ENCODE measurements around the gene ZNF565. TPM values are rescaled to one million over a fixed set of nuclear protein-coding genes. Genes with fewer than 3 reads are reported as not detected.
A peak's percentile ranks its signal among the peaks of the same experiment; 100 is the strongest.
"Not testable (repeated sequence)": the region's sequence is repeated elsewhere in the genome, so short reads cannot be mapped to it uniquely, and the experiment has no call there.

The ZNF565 gene
- polyA plus RNA-seq, 3 donors from 2014 or later = 2.9 to 7.6 (median 2.9) TPM

GRCh38 chr19:36136964-36137686, 77.3 kb downstream of the ZNF565 start:
- Mint-ChIP-seq H3K9me3 (no peaks in the 10 kb centered on the region), H3K36me3 (peaks cover 6 to 10% (median 8%) of the 10 kb centered on the region in 3 donors), H3K4me1 (peaks cover 20 to 29% of the 10 kb centered on the region in 2 donors), H3K27me3 (ENCODE audit: low read depth in 3 of 3) (peaks cover 6 to 16% (median 10%) of the 10 kb centered on the region in 3 donors), H3K27ac (peak overlapping the region in 1 of 6 donors; percentile 62), H3K4me3 (peak overlapping the region in 2 of 5 donors; percentile 15 to 36)
- DNase-seq = no peak

- H3K9me3 Mint-ChIP-seq; H3K4me3 Mint-ChIP-seq; DNase-seq; H3K27ac Mint-ChIP-seq; H3K27me3 Mint-ChIP-seq (ENCODE audit: low read depth in 3 of 3); H3K36me3 Mint-ChIP-seq: not testable (repeated sequence)
- peaks cover 24 to 38% of the 10 kb centered on the region in 2 donors for H3K4me1 Mint-ChIP-seq
Observed at GRCh38 chr19:36134867-36135266, 79.6 kb downstream of the ZNF565 start.

Other genes with a start within 250 kb of the ZNF565 start
- 10 to 100 TPM; 44.7 to 51.0 (median 48.3) TPM for gene SDHAF1, start 219.5 kb downstream of the ZNF565 start, polyA plus RNA-seq
- gene SYNE4, start 205.9 kb downstream of the ZNF565 start, polyA plus RNA-seq = not detected
- 10 to 100 TPM; 27.2 to 34.6 (median 30.0) TPM for gene ALKBH6, start 200.5 kb downstream of the ZNF565 start, polyA plus RNA-seq
- under 1 TPM in 2 of 3 donors, not detected in 1; 0.07 to 0.55 TPM for gene CLIP3, start 181.8 kb downstream of the ZNF565 start, polyA plus RNA-seq
- gene THAP8, start 160.4 kb downstream of the ZNF565 start, polyA plus RNA-seq = 10 to 100 TPM in 2 of 3 donors, 1 to 10 TPM in 1; 3.2 to 10.7 (median 10.1) TPM
- under 1 TPM in 2 of 3 donors, not detected in 1; 0.12 to 0.77 TPM for gene WDR62, start 159.8 kb downstream of the ZNF565 start, polyA plus RNA-seq
- gene OVOL3, start 103.5 kb downstream of the ZNF565 start, polyA plus RNA-seq = not detected
- 100 to 1,000 TPM; 102 to 136 (median 127) TPM for gene POLR2I, start 99.8 kb downstream of the ZNF565 start, polyA plus RNA-seq
- 100 to 1,000 TPM; 341 to 445 (median 385) TPM for gene TBCB, start 99.2 kb downstream of the ZNF565 start, polyA plus RNA-seq
- 100 to 1,000 TPM; 176 to 253 (median 225) TPM for gene CAPNS1, start 74.6 kb downstream of the ZNF565 start, polyA plus RNA-seq
- gene COX7A1, start 62.2 kb downstream of the ZNF565 start, polyA plus RNA-seq = not detected
- 10 to 100 TPM; 18.6 to 50.6 (median 25.9) TPM for gene ZNF146, start 441 bp upstream of the ZNF565 start, polyA plus RNA-seq
- gene ZFP14, start 164.5 kb upstream of the ZNF565 start, polyA plus RNA-seq = 1 to 10 TPM in 2 of 3 donors, under 1 TPM in 1; 0.46 to 6.4 (median 2.7) TPM
- gene ZFP82, start 204.0 kb upstream of the ZNF565 start, polyA plus RNA-seq = 1 to 10 TPM; 4.5 to 9.4 (median 6.1) TPM